ENCODE results near the gene SCYGR2. TPM values are rescaled to one million over a fixed set of nuclear protein-coding genes. Genes with fewer than 3 reads are reported as not detected.

Gene SCYGR2
- total and polyA plus RNA-seq, 2 of the 8 experiments (the other 6 are each of a cell fraction or from before 2014, with no cell fraction given), result not detected

- H3K18ac ChIP-seq (ENCODE audit: extremely low read depth, low read length), result no peak overlapping the region
- no peak overlapping the region for H2AK5ac ChIP-seq (ENCODE audit: low read depth, low read length)
- ChIA-PET CTCF (ENCODE audit: partially characterized antibody) (interaction anchor here (0.7 kb wide), 1 partner anchor 80 kb away, joined by 3 read pairs; no protein-coding TSS in a partner anchor), POLR2A (ENCODE audit: partially characterized antibody) (no interaction called here)
- no peak overlapping the region for H3K56ac ChIP-seq (replicated peaks; ENCODE audit: insufficient read length, low read depth, low read length)
- H4K20me1 ChIP-seq (replicated peaks in 1 of 2; ENCODE audit: control insufficient read depth in 1 of 2, insufficient read depth in 2 of 2, low read length in 2 of 2), result no peaks in the 10 kb centered on the region
- H2BK15ac ChIP-seq (ENCODE audit: low read length), result no peak overlapping the region
- no peaks in the 10 kb centered on the region for H3K23me2 ChIP-seq (ENCODE audit: low read depth, low read length)
- no peak overlapping the region for H2BK120ac ChIP-seq (replicated peaks; ENCODE audit: low read depth, low read length)
- H2BK12ac ChIP-seq (ENCODE audit: low read depth, low read length), result no peak overlapping the region
- no peaks in the 10 kb centered on the region for H3K4me1 ChIP-seq (replicated peaks in 1 of 4; ENCODE audit: control insufficient read depth in 3 of 4, insufficient read depth in 4 of 4, low read length in 3 of 4)
- no peak overlapping the region for H3K27ac ChIP-seq (ENCODE audit: low read depth, low read length)
- no peaks in the 10 kb centered on the region for H3K36me3 ChIP-seq (ENCODE audit: control insufficient read depth in 2 of 4, insufficient read depth in 4 of 4, low read length in 3 of 4)
- no peaks in the 10 kb centered on the region for H3K27me3 ChIP-seq (replicated peaks in 1 of 4; ENCODE audit: control insufficient read depth in 3 of 4, extremely low read depth in 1 of 4, insufficient read depth in 3 of 4, low read length in 3 of 4)
- no peak overlapping the region for H3K9ac ChIP-seq (replicated peaks in 1 of 4; ENCODE audit: extremely low read depth in 1 of 4, low read depth in 3 of 4, low read length in 3 of 4)
- H2BK20ac ChIP-seq (ENCODE audit: low read length), result no peak overlapping the region
- 90% methylated on average over 2 of the region's 2 CpGs; no CpG with 5 or more reads in 1 of the 2 experiments for WGBS, 2 experiments (ENCODE audit: extremely low coverage in 1 of 2, insufficient coverage in 1 of 2, insufficient read length in 1 of 2, insufficient replicate concordance in 2 of 2, low coverage in 1 of 2, low lambda C conversion rate in 2 of 2, missing lambda C conversion rate in 1 of 2)
- H3K79me1 ChIP-seq (ENCODE audit: low read depth, low read length), result no peaks in the 10 kb centered on the region
- no peak overlapping the region for H4K5ac ChIP-seq (ENCODE audit: insufficient read length, low read depth, low read length)
- no peaks in the 10 kb centered on the region for H3K79me2 ChIP-seq (ENCODE audit: control insufficient read depth in 1 of 2, insufficient read depth in 2 of 2, low read length in 2 of 2)
- H3K4me3 ChIP-seq (ENCODE audit: extremely low read depth in 1 of 4, insufficient read depth in 2 of 4, low read depth in 3 of 4, low read length in 4 of 4), result no peak overlapping the region
- FAIRE-seq (no peak), DNase-seq (ENCODE audit: low read depth in 1 of 2, low spot score in 2 of 2) (no peak)
- no peaks in the 10 kb centered on the region for H3K9me3 ChIP-seq (ENCODE audit: insufficient read depth in 2 of 2, low read depth in 1 of 2, low read length in 1 of 2)
- H4K8ac ChIP-seq (ENCODE audit: extremely low read depth, insufficient read depth, low read length), result no peak overlapping the region
- no peak overlapping the region for H3K4ac ChIP-seq (replicated peaks; ENCODE audit: insufficient read length, low read depth, low read length)
- no peak overlapping the region for H2AFZ ChIP-seq (ENCODE audit: low read length)
- no peak overlapping the region for H2BK5ac ChIP-seq (ENCODE audit: low read depth, low read length)
- H4K91ac ChIP-seq (replicated peaks; ENCODE audit: insufficient read length, low read length), result no peak overlapping the region
- no peak overlapping the region for H3K4me2 ChIP-seq (ENCODE audit: insufficient read depth in 1 of 2, low read depth in 2 of 2, low read length in 2 of 2)
- no peak overlapping the region for H3K23ac ChIP-seq (ENCODE audit: insufficient read length)
- no peak overlapping the region for H3K14ac ChIP-seq (ENCODE audit: insufficient read length)
- TF ChIP-seq BCL11A (IDR thresholded peaks at IDR 0.05; ENCODE audit: low read depth in 2 of 2, low read length in 2 of 2), result no peak
Observed at GRCh38 chr2:227610123-227610522, 11.4 kb downstream of the SCYGR2 start.
